GM18870 (cell line): Measurements from ENCODE around the gene PARVB.
"Not testable (repeated sequence)": the region's sequence is repeated elsewhere in the genome, so short reads cannot be mapped to it uniquely, and the experiment has no call there.

Source experiments
- ATAC-seq: cut with Tn5 transposase; IDR thresholded peaks from one replicate; pipeline ENCODE4 v1.9.1; 2021; ENCODE audit warnings: moderate library complexity; ENCODE audit not compliant: unreplicated experiment

Gene PARVB

GRCh38 chr22:44102121-44102520, 78.0 kb downstream of the PARVB start:
- ATAC-seq, result no peak

- no peak for ATAC-seq
These were observed 78.8 kb downstream of the PARVB start for GRCh38 chr22:44102856-44103255.

GRCh38 chr22:44103735-44104480, 79.8 kb downstream of the PARVB start:
- ATAC-seq, result no peak

- ATAC-seq, result no peak
These were observed 83.2 kb downstream of the PARVB start for GRCh38 chr22:44107340-44107739.

- no peak for ATAC-seq
These were observed 84.0 kb downstream of the PARVB start for GRCh38 chr22:44108076-44108475.

GRCh38 chr22:44108806-44109385, 84.8 kb downstream of the PARVB start:
- ATAC-seq, result no peak

GRCh38 chr22:44109416-44109815, 85.3 kb downstream of the PARVB start:
- ATAC-seq, result no peak

GRCh38 chr22:44110656-44111055, 86.6 kb downstream of the PARVB start:
- ATAC-seq, result not testable (repeated sequence)

GRCh38 chr22:44111562-44112155, 87.6 kb downstream of the PARVB start:
- no peak for ATAC-seq

- no peak for ATAC-seq
These were observed 88.1 kb downstream of the PARVB start for GRCh38 chr22:44112191-44112590.

- no peak for ATAC-seq
These were observed 92.2 kb downstream of the PARVB start for GRCh38 chr22:44116331-44116730.

- no peak for ATAC-seq
These were observed 92.9 kb downstream of the PARVB start for GRCh38 chr22:44116755-44117684.

GRCh38 chr22:44117746-44118145, 93.6 kb downstream of the PARVB start:
- no peak for ATAC-seq

- no peak for ATAC-seq
These were observed 94.7 kb downstream of the PARVB start for GRCh38 chr22:44118645-44119315.

- ATAC-seq, result no peak
These were observed 95.7 kb downstream of the PARVB start for GRCh38 chr22:44119669-44120313.

- no peak for ATAC-seq
These were observed 96.2 kb downstream of the PARVB start for GRCh38 chr22:44120314-44120704.

- ATAC-seq, result no peak
These were observed 101.3 kb downstream of the PARVB start for GRCh38 chr22:44125421-44125820.

GRCh38 chr22:44126807-44127206, 102.7 kb downstream of the PARVB start:
- no peak for ATAC-seq

- no peak for ATAC-seq
These were observed 103.3 kb downstream of the PARVB start for GRCh38 chr22:44127356-44127755.

- no peak for ATAC-seq
These were observed 105.0 kb downstream of the PARVB start for GRCh38 chr22:44128958-44129618.
